Measurements from ENCODE around the gene GPR176.

DNA sequence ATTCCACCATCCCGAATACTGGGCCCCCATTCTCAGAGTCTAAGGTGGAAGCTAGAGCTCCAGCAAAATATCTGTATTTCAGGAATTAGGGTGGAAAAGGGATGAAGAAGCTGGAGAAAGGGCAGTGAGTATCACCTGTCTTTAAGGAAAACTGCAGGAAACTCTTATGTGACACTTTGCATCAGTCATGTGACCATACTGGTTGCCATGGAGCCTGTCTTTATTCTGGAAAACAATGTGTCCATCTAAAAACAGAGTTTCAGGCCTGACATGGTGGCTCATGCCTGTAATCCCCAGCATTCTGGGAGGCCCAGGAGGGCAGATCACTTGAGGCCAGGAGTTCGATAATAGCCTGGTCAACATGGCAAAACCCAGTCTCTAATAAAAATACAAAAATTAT, 84.5 kb downstream of the GPR176 start:
- TF ChIP-seq POLR2AphosphoS5 (IDR thresholded peaks at IDR 0.05; ENCODE audit: low read depth, low read length) = no peak
- TF ChIP-seq POLR2A (IDR thresholded peaks at IDR 0.05; ENCODE audit: low read depth, low read length) = no peak
